ENCODE measurements around the gene ZDHHC6.

The ZDHHC6 gene

GRCh38 chr10:112393827-112394226 is 52.9 kb downstream of the ZDHHC6 start:
- Histone ChIP-seq H4K91ac (ENCODE audit: low read depth, low read length) (no peak overlapping the region), H3K4ac (ENCODE audit: low read depth, low read length) (no peak overlapping the region), H3K36me3 (ENCODE audit: control insufficient read depth in 1 of 2, insufficient read depth in 2 of 2, low read length in 2 of 2) (no peaks in the 10 kb centered on the region), H3K4me2 (ENCODE audit: low read length) (no peak overlapping the region), H3K79me1 (ENCODE audit: low read length) (peaks cover 4% of the 10 kb centered on the region), H2BK5ac (ENCODE audit: low read depth, low read length, poor library complexity) (no peak overlapping the region), H2BK12ac (ENCODE audit: low read length) (no peak overlapping the region), H4K12ac (ENCODE audit: low read depth, low read length) (no peak overlapping the region), H3K27ac (ENCODE audit: low read depth, low read length) (no peak overlapping the region), H3K9ac (ENCODE audit: low read length) (no peak overlapping the region), H3K18ac (ENCODE audit: low read length) (no peak overlapping the region), H2BK120ac (ENCODE audit: insufficient read depth, low read length, poor library complexity) (no peak overlapping the region), H3K79me2 (ENCODE audit: control insufficient read depth, insufficient read depth, low read length, poor library complexity) (no peaks in the 10 kb centered on the region), H3K4me1 (ENCODE audit: control insufficient read depth in 1 of 2, insufficient read depth in 2 of 2, low read length in 2 of 2) (peaks cover 7 to 8% of the 10 kb centered on the region in 2 experiments), H4K8ac (ENCODE audit: low read depth, low read length) (no peak overlapping the region), H2AK5ac (ENCODE audit: low read length) (no peak overlapping the region), H3K9me3 (ENCODE audit: insufficient read depth, low read depth, low read length) (no peaks in the 10 kb centered on the region), H3K4me3 (ENCODE audit: low read depth, low read length) (no peak overlapping the region), H2AFZ (ENCODE audit: insufficient read depth, low read length, poor library complexity) (no peak overlapping the region), H3K23ac (ENCODE audit: low read length) (no peak overlapping the region), H3K27me3 (ENCODE audit: insufficient read depth, low read length) (no peaks in the 10 kb centered on the region), H3K14ac (ENCODE audit: low read length) (no peak overlapping the region)
- WGBS (ENCODE audit: extremely low coverage, insufficient coverage, insufficient read length): no CpG with 5 or more reads among the region's 2 CpGs
- no peak for DNase-seq

GRCh38 chr10:112393341-112393740 is 53.4 kb downstream of the ZDHHC6 start:
- Histone ChIP-seq H3K79me2 (ENCODE audit: control insufficient read depth, insufficient read depth, low read length, poor library complexity) (no peaks in the 10 kb centered on the region), H3K23ac (ENCODE audit: low read length) (no peak overlapping the region), H4K12ac (ENCODE audit: low read depth, low read length) (no peak overlapping the region), H3K4me1 (ENCODE audit: control insufficient read depth in 1 of 2, insufficient read depth in 2 of 2, low read length in 2 of 2) (peaks cover 7 to 8% of the 10 kb centered on the region in 2 experiments), H3K79me1 (ENCODE audit: low read length) (peaks cover 4% of the 10 kb centered on the region), H3K18ac (ENCODE audit: low read length) (no peak overlapping the region), H2AFZ (ENCODE audit: insufficient read depth, low read length, poor library complexity) (no peak overlapping the region), H4K8ac (ENCODE audit: low read depth, low read length) (no peak overlapping the region), H2BK12ac (ENCODE audit: low read length) (peak overlapping the region; percentile 34), H3K27me3 (ENCODE audit: insufficient read depth, low read length) (no peaks in the 10 kb centered on the region), H3K36me3 (ENCODE audit: control insufficient read depth in 1 of 2, insufficient read depth in 2 of 2, low read length in 2 of 2) (no peaks in the 10 kb centered on the region), H3K4me2 (ENCODE audit: low read length) (no peak overlapping the region), H3K14ac (ENCODE audit: low read length) (no peak overlapping the region), H2BK120ac (ENCODE audit: insufficient read depth, low read length, poor library complexity) (no peak overlapping the region), H3K27ac (ENCODE audit: low read depth, low read length) (no peak overlapping the region), H2AK5ac (ENCODE audit: low read length) (no peak overlapping the region), H2BK5ac (ENCODE audit: low read depth, low read length, poor library complexity) (no peak overlapping the region), H4K91ac (ENCODE audit: low read depth, low read length) (no peak overlapping the region), H3K4me3 (ENCODE audit: low read depth, low read length) (no peak overlapping the region), H3K9me3 (ENCODE audit: insufficient read depth, low read depth, low read length) (no peaks in the 10 kb centered on the region), H3K4ac (ENCODE audit: low read depth, low read length) (no peak overlapping the region), H3K9ac (ENCODE audit: low read length) (no peak overlapping the region)
- no CpG with 5 or more reads among the region's 1 CpG for WGBS (ENCODE audit: extremely low coverage, insufficient coverage, insufficient read length)
- DNase-seq: no peak

- Histone ChIP-seq H3K18ac (ENCODE audit: low read length) (no peak overlapping the region), H3K4ac (ENCODE audit: low read depth, low read length) (no peak overlapping the region), H3K27me3 (ENCODE audit: insufficient read depth, low read length) (no peaks in the 10 kb centered on the region), H3K27ac (ENCODE audit: low read depth, low read length) (no peak overlapping the region), H3K9ac (ENCODE audit: low read length) (no peak overlapping the region), H4K91ac (ENCODE audit: low read depth, low read length) (no peak overlapping the region), H3K79me2 (ENCODE audit: control insufficient read depth, insufficient read depth, low read length, poor library complexity) (no peaks in the 10 kb centered on the region), H3K4me2 (ENCODE audit: low read length) (no peak overlapping the region), H3K14ac (ENCODE audit: low read length) (no peak overlapping the region), H2BK120ac (ENCODE audit: insufficient read depth, low read length, poor library complexity) (no peak overlapping the region), H2AK5ac (ENCODE audit: low read length) (no peak overlapping the region), H3K4me3 (ENCODE audit: low read depth, low read length) (no peak overlapping the region), H3K9me3 (ENCODE audit: insufficient read depth, low read depth, low read length) (no peaks in the 10 kb centered on the region), H3K4me1 (ENCODE audit: control insufficient read depth in 1 of 2, insufficient read depth in 2 of 2, low read length in 2 of 2) (peaks cover 5 to 8% of the 10 kb centered on the region in 2 experiments), H3K36me3 (ENCODE audit: control insufficient read depth in 1 of 2, insufficient read depth in 2 of 2, low read length in 2 of 2) (no peaks in the 10 kb centered on the region), H3K79me1 (ENCODE audit: low read length) (peaks cover 4% of the 10 kb centered on the region), H2AFZ (ENCODE audit: insufficient read depth, low read length, poor library complexity) (no peak overlapping the region), H4K8ac (ENCODE audit: low read depth, low read length) (no peak overlapping the region), H3K23ac (ENCODE audit: low read length) (no peak overlapping the region), H2BK5ac (ENCODE audit: low read depth, low read length, poor library complexity) (no peak overlapping the region), H2BK12ac (ENCODE audit: low read length) (no peak overlapping the region), H4K12ac (ENCODE audit: low read depth, low read length) (no peak overlapping the region)
- no CpG with 5 or more reads among the region's 3 CpGs for WGBS (ENCODE audit: extremely low coverage, insufficient coverage, insufficient read length)
- DNase-seq: no peak
These were observed 56.5 kb downstream of the ZDHHC6 start for GRCh38 chr10:112390125-112390703.

GRCh38 chr10:112389271-112389822 is 57.4 kb downstream of the ZDHHC6 start:
- Histone ChIP-seq H3K27me3 (ENCODE audit: insufficient read depth, low read length) (no peaks in the 10 kb centered on the region), H3K9me3 (ENCODE audit: insufficient read depth, low read depth, low read length) (no peaks in the 10 kb centered on the region), H3K9ac (ENCODE audit: low read length) (no peak overlapping the region), H3K4me1 (ENCODE audit: control insufficient read depth in 1 of 2, insufficient read depth in 2 of 2, low read length in 2 of 2) (peaks cover 5 to 11% of the 10 kb centered on the region in 2 experiments), H4K8ac (ENCODE audit: low read depth, low read length) (no peak overlapping the region), H3K36me3 (ENCODE audit: control insufficient read depth in 1 of 2, insufficient read depth in 2 of 2, low read length in 2 of 2) (no peaks in the 10 kb centered on the region), H3K23ac (ENCODE audit: low read length) (no peak overlapping the region), H3K4me3 (ENCODE audit: low read depth, low read length) (no peak overlapping the region), H2BK120ac (ENCODE audit: insufficient read depth, low read length, poor library complexity) (peak overlapping the region; percentile 21), H3K14ac (ENCODE audit: low read length) (peak overlapping the region; percentile 20), H3K27ac (ENCODE audit: low read depth, low read length) (peak overlapping the region; percentile 10), H3K79me2 (ENCODE audit: control insufficient read depth, insufficient read depth, low read length, poor library complexity) (no peaks in the 10 kb centered on the region), H2BK5ac (ENCODE audit: low read depth, low read length, poor library complexity) (no peak overlapping the region), H4K12ac (ENCODE audit: low read depth, low read length) (no peak overlapping the region), H2AK5ac (ENCODE audit: low read length) (no peak overlapping the region), H3K79me1 (ENCODE audit: low read length) (peaks cover 4% of the 10 kb centered on the region), H3K4ac (ENCODE audit: low read depth, low read length) (no peak overlapping the region), H3K4me2 (ENCODE audit: low read length) (no peak overlapping the region), H2AFZ (ENCODE audit: insufficient read depth, low read length, poor library complexity) (no peak overlapping the region), H4K91ac (ENCODE audit: low read depth, low read length) (no peak overlapping the region), H2BK12ac (ENCODE audit: low read length) (peak overlapping the region; percentile 55), H3K18ac (ENCODE audit: low read length) (no peak overlapping the region)
- WGBS (ENCODE audit: extremely low coverage, insufficient coverage, insufficient read length): no CpG with 5 or more reads among the region's 6 CpGs
- DNase-seq: peak; percentile 88 to 90

All from trophoblast cell (in vitro differentiated cells and primary cell).